GM18499 (cell line): ENCODE results near the gene MRPL43.

Experiments used
- ATAC-seq: cut with Tn5 transposase; IDR thresholded peaks from one replicate; pipeline ENCODE4 v1.9.1; 2021; ENCODE audit warnings: moderate number of reproducible peaks; ENCODE audit not compliant: insufficient read depth, unreplicated experiment

MRPL43 gene

DNA sequence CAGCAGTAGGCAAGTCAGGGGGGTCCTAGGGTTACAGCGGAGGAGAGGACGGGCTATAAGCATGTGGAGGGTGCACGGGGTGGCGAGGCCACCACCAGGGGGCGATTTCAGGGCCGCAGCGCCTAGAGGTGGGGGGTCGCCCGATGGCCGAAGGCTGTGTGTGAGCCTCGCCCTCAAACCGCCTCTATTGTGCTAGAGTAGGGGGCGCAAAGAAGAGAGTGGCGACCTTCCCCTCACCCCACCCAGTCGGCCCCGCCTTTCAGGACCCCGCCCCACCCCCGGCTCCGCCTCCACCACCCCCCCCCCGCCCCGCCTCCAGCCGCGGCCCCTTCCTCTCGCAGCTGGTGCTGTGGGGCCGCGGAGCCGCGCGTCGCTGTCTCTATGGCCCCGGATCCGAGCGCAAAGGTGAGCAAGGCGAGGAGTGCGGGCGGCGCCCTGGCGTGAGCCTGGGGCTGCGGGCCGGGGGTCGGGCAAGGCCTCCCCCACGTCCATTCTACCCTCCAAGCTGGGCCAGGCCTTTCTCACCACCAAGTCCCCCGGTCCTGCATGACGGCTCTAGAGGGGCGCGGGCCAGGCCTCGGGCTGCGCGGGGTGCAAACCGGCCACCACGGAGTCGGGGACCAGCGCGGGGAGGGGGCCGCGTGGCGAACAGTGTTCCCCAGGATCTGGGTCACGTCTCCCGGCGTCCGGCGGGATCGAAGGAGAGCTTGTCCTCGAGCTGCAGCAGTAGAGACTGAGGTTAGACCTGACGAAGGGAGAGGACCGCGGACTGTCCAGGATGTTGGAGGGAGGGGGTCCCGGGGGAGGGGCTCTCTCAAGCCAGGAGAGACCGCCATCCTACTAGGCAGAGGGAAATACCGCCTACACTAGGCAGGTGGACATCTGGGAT is 17.9 kb downstream of the MRPL43 start, which contains the start of gene SEMA4G:
Gene SEMA4G (plus strand): TSS at position 318 of the 889 bp plus-strand sequence. CDS start 3,409 bp downstream, outside the sequence.
- no peak for ATAC-seq

DNA sequence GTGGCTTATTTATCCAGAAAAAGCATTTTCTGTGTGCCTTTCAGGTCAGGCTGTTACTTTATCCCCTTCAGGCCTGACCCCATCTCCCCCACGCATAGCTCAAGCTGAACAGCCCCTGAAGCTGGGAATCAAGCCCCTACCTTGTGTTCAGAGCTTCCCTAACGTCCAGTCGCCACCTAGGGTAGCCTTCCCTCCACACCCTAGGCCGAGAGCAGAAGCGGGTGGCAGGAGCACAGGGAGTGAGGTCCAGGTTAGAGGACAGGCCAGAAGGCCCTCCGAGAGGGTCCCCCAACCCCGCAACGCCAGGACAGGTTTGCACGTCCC is 18.5 kb downstream of the MRPL43 start:
- no peak for ATAC-seq

DNA sequence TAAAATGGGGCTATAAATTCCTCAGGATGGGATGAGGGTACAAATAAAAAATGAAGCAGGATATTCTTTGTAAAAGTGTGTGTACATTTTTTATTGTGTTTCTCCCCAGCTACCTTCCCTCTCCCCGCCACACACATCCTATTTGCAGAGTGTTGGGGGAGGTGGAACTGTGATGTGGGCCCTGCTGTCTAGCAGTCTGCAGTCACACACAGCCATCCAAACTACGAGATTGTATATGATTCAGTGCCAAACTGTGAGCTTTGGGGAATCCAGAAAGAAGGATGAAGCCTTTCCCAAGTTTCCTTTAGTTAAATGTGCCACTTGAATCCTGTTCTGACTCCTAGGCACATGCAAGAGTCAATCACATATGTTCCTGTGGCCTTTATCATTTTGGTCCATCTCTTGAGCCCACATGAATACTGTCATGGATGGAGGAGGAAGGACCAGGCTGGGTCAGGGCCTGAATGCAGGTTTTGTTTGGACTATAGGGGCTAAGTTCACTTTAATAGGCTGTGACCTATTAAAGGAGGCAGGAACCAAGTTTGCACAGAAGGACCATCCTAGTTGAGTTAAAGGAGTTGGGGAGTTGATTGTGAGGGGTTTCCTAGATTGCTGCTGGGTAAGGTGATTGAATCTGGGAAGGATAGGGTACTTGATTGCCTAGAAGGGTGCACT is 19.1 kb downstream of the MRPL43 start:
- ATAC-seq = no peak

DNA sequence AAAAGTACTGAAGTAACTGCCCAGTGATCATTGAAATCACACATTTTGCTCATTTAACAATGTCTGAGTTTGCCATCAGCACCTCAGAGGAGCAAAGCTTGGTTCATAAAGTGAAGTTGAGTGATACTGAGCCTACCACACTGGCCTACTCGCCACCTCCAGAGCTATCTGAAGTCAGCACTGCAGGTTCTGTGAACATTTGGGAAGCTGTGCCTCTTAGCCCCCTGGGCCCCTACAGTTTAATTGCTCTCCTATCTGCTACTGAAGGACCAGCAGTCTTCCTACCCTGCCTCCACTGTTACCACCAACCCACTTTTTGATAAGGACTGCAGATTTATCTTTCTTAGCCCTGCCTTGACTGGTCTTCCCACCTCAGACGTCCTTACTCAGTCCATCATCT is 20.0 kb downstream of the MRPL43 start:
- ATAC-seq = no peak

DNA sequence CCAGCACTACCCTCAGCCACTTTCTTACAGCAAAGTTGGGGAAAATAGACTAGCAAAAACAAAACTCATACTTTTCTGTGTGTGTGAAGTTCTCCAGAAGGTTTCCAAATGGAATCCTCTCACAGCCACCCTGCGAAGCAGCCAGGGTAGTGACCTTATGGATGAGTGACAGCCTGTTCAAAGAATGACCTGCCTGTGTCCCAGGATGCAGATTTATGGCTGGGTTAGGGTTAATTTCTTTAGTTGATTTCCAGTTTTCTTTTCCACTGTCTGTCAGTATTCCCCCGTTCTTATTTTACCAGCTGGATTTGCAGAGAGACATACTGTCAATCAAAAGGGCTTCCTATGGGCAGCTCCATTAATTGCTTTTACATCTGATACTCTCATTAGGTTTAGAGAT is 20.4 kb downstream of the MRPL43 start:
- no peak for ATAC-seq

DNA sequence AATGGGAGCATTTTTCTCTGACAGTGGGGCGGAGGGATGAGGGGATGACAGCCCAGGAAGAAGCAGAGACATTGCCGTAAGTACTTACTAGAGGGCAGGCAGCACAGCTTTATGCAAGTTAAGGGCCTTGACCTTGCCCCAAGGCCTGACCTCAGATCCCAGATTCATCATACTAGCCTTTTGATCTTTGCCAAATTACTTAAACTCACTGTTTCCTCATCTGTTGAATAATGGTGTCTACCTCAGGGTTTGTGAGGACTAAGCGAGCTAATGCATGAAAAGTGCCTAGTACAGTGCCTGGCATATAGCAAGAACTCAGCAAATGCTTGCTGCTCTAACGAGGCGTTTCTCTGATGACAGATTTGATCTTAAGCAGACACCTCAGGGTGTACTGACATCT is 21.5 kb downstream of the MRPL43 start:
- ATAC-seq = no peak

DNA sequence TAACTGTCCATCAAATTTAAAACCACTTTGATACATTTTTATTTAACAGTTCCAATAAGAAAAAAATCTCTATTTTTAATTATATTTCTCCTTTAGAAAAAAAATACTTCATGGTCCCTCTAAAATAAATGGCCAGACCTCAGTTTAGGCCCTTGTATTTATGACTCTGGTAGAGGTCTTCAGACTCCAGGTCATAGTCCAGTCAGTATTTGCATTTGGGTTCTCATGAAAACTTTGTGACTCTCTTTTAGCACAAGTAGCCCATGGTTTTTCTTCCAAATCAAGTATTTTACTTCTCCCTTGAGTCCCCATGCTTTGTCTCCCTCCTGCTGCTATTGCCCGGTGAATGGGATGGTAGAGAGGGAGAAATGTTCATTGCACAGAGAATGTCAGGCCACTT is 23.5 kb downstream of the MRPL43 start:
- no peak for ATAC-seq

DNA sequence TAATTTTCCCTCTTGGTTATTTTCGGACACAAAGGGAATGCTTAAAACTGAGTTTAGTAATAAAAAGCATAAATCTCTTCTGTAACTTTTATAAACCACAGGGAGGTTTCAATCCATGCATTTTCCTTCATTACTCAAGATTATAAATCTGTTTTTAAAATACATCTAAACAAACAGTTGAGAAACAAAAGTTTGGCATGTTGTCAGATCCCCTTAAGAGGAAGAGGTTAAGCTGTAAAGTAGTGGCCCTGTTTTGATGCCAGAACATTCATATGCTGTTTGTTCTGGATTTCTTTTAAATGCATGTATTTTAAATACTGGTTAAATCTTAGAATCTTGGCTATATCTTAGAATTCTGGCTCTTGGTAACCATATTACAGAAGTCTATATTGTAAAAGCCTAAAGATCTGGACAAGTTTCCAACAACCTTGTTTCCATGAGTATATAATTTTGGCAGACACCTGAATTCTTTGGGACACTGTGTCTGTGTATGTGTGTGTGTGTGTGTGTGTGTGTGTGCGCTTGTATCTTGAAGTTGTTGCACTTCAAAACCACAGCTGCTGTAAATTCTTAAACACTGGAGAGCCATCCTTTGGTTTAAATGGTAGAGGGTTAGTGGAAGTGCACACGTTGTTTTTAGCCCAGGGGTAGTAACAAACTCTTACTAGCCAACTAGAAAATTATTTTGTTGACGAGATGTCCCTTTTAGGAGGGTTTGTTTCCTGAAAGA is 24.8 kb downstream of the MRPL43 start:
- no peak for ATAC-seq

DNA sequence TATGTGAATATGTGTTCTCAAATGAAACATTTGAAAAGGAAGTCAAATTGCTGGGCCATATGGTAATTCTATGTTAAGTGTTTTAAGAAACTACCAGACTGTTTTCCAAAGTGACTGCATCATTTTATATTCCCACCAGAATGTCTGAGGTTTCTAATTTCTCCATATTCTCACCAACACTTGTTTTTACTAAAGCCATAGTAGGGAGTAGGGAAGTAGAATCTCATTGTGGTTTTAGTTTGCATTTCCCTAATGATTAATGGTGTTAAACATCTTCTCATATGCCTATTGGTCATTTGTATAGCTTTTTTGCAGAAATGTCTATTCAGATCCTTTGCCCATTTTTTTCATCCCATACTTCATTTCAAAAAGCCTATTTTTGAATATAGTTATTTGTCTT is 27.0 kb downstream of the MRPL43 start:
- no peak for ATAC-seq

DNA sequence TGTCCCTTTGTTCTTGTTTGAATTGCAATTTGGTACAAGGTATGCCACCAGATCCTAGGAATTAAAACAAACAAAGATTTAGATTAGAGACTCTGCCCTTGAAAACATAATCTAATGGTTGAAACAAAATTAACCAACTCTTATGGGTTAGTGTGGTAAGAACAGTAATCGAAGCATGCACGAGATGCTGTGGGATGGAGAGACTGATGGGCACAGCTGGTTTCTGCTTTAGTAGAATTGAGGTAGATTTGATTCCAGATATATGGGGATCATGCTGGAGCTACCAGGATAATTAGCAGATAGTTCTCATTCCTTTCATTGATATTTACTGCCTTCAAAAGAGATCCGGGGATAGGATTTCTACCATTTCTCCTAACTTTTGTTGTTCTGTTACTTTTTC is 38.4 kb downstream of the MRPL43 start:
- no peak for ATAC-seq

DNA sequence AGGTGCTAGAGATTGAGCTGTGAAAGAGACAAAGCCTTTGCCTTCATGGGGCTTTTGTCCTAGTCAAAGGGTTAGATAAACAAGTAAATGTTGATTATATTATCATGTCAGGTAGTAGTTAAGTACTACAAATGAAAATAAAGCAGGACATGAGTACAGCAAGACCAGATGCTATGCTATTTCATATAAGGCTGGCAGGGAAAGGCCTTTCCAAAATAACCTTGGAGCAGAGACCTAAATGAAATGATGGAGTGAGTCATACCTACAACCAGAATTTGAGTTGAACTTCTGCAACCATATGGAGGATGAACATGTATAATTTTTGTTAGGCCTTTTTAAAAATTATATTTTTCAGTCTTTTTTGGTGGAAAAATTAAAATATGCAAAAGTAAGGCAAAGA is 41.5 kb downstream of the MRPL43 start:
- no peak for ATAC-seq

DNA sequence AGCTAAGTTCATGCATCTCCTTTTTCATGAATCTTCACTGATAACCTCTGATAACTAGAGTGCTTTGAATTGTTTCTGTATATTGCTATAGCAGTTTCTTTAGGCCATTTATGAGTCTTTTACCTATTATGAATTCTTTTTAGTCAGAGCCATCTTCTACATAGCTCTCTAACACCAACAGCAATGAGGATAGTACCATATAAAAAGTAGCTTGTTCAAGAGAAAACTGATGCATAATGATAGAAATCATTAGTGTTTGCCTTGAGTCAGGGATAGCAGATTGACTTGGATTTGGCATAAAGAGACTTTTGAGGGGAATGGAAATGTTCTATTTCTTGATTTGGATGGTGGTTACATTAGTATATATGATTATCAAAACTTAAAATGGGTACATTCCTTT is 43.8 kb downstream of the MRPL43 start:
- no peak for ATAC-seq

DNA sequence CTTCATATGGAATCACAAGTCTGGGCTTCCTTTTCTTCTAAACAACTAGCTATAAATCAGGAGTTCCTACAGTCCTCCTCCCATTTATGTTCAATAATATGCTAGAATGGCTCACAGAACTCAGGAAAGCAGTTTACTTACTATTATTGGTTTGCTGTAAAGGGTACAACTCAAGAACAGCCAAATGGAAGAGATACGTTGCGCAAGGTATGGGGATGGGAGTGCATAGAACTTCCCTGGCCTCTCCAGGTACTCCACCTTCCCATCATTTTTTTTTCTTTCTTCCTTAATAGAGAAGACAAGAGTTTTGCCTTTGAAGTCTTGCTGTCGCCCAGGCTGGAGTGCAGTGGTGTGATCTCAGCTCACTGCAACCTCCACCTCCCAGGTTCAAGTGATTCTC is 45.1 kb downstream of the MRPL43 start:
- ATAC-seq = no peak

DNA sequence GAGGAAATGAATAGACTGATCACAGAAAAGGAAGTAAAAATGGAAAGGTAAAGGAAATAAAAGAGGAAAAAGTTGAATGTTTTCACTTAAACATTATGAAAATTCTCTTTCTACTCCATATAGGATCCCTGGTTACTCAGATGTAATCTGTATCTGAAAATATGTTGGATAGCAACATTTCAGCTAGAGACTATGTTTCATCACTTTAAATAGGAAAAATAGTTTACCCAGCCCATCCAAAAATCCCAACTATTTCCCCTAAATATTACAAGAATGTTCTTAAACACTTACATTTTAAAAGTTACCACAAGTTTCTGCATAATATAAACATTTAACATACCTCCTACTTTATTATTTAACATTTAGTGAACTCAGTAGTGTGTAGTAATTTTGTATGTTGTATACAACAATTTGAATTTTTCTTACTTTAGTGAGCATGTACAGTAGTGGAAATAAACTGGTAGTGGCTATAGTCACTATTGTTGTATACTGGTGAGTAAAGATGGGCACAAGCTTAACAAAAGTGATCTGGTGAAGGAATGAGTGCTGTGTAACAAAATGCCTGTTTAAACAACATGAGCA is 47.4 kb downstream of the MRPL43 start:
- ATAC-seq = no peak
